Mammary epithelial cell (primary cell): Measurements from ENCODE around the gene ENTREP3.
"Not testable (repeated sequence)": the region's sequence is repeated elsewhere in the genome, so short reads cannot be mapped to it uniquely, and the experiment has no call there.

Source experiments
- EZH2 ChIP-seq: IDR thresholded peaks from 2 replicates; pipeline ENCODE4 v1.6.1; 2012; ENCODE audit warnings: low read length, inconsistent platforms, borderline replicate concordance
- TF ChIP-seq, protein P1 (sequence below), 2 donors: IDR thresholded peaks in 1 of 2; conservative IDR thresholded peaks in 1 of 2; 2 replicates each; pipeline ENCODE4 v1.5.1; 2011 to 2012; ENCODE audit warnings: inconsistent platforms in 2 of 2, low read length in 2 of 2, mild to moderate bottlenecking in 2 of 2, control low read depth in 1 of 2, low read depth in 1 of 2; ENCODE audit not compliant: insufficient read depth in 1 of 2; ENCODE audit errors: extremely low read depth in 1 of 2

DNA sequence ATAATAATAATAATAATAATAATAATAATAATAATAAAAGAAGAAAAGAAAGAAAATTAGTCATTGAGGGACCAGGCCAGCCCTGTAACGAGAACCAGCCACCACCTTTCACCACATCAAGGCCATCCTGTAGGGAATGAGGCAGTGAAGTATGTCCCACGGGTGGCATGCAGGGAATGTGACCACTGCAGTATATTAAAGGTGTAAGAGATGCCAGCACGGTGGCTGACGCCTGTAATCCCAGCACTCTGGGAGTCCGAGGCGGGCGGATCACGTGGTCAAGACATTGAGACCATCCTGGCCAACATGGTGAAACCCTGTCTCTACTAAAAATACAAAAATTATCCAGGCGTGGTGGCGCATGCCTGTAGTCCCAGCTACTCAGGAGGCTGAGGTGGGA is 35.7 kb upstream of the ENTREP3 start:
- not testable (repeated sequence) for TF ChIP-seq EZH2
- TF ChIP-seq, protein P1, sequence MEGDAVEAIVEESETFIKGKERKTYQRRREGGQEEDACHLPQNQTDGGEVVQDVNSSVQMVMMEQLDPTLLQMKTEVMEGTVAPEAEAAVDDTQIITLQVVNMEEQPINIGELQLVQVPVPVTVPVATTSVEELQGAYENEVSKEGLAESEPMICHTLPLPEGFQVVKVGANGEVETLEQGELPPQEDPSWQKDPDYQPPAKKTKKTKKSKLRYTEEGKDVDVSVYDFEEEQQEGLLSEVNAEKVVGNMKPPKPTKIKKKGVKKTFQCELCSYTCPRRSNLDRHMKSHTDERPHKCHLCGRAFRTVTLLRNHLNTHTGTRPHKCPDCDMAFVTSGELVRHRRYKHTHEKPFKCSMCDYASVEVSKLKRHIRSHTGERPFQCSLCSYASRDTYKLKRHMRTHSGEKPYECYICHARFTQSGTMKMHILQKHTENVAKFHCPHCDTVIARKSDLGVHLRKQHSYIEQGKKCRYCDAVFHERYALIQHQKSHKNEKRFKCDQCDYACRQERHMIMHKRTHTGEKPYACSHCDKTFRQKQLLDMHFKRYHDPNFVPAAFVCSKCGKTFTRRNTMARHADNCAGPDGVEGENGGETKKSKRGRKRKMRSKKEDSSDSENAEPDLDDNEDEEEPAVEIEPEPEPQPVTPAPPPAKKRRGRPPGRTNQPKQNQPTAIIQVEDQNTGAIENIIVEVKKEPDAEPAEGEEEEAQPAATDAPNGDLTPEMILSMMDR (conservative IDR thresholded peaks at IDR 0.05 in 1 of 2, IDR thresholded peaks at IDR 0.05 in 1 of 2; ENCODE audit: extremely low read depth in 1 of 2, insufficient read depth in 1 of 2, low read depth in 1 of 2, low read length in 2 of 2) = not testable (repeated sequence)
